SH-SY5Y (cell line): ENCODE measurements around the gene SLC9A5.

Experiments used
- GATA2 ChIP-seq: IDR thresholded peaks from 2 replicates; pipeline ENCODE4 v1.6.1; 2011; ENCODE audit warnings: mild to moderate bottlenecking, low read depth, low read length
- GATA3 ChIP-seq: IDR thresholded peaks from 2 replicates; pipeline ENCODE4 v1.6.1; 2011; ENCODE audit warnings: low read depth, mild to moderate bottlenecking, low read length, moderate library complexity

GRCh38 chr16:67305216-67306071 lies 56.7 kb downstream of the SLC9A5 start:
- no peak for TF ChIP-seq GATA3
- TF ChIP-seq GATA2: no peak
